COLO668 (cell line): ENCODE measurements around the gene QPCT.
"Not testable (repeated sequence)": the region's sequence is repeated elsewhere in the genome, so short reads cannot be mapped to it uniquely, and the experiment has no call there.

Experiments
- DNase-seq: peaks from one replicate; lab custom pipeline; 2025; ENCODE audit not compliant: unreplicated experiment; lab: John Stamatoyannopoulos, UW

QPCT gene

GRCh38 chr2:37357530-37357929, 13.1 kb downstream of the QPCT start:
- DNase-seq: no peak

- DNase-seq: no peak
Measured at GRCh38 chr2:37358466-37358865, 14.0 kb downstream of the QPCT start.

- no peak for DNase-seq
Measured at GRCh38 chr2:37361216-37361815, 16.9 kb downstream of the QPCT start.

GRCh38 chr2:37361994-37362698, 17.7 kb downstream of the QPCT start:
- no peak for DNase-seq

- DNase-seq: no peak
Measured at GRCh38 chr2:37364351-37364750, 19.9 kb downstream of the QPCT start.

- no peak for DNase-seq
Measured at GRCh38 chr2:37365669-37366068, 21.2 kb downstream of the QPCT start.

- DNase-seq: no peak
Measured at GRCh38 chr2:37366773-37367172, 22.3 kb downstream of the QPCT start.

GRCh38 chr2:37367310-37367709, 22.9 kb downstream of the QPCT start:
- no peak for DNase-seq

GRCh38 chr2:37367984-37368383, 23.6 kb downstream of the QPCT start:
- no peak for DNase-seq

- no peak for DNase-seq
Measured at GRCh38 chr2:37370666-37371065, 26.2 kb downstream of the QPCT start.

GRCh38 chr2:37372000-37372399, 27.6 kb downstream of the QPCT start:
- DNase-seq: no peak

- no peak for DNase-seq
Measured at GRCh38 chr2:37375741-37376288, 31.4 kb downstream of the QPCT start.

GRCh38 chr2:37376421-37377186, 32.2 kb downstream of the QPCT start:
- DNase-seq: no peak

- DNase-seq: no peak
Measured at GRCh38 chr2:37377187-37377532, 32.7 kb downstream of the QPCT start.

- no peak for DNase-seq
Measured at GRCh38 chr2:37378411-37378810, 34.0 kb downstream of the QPCT start.

GRCh38 chr2:37379881-37380296, 35.5 kb downstream of the QPCT start:
- DNase-seq: no peak

- DNase-seq: not testable (repeated sequence)
Measured at GRCh38 chr2:37380787-37381186, 36.4 kb downstream of the QPCT start.

GRCh38 chr2:37384261-37384660, 39.8 kb downstream of the QPCT start:
- not testable (repeated sequence) for DNase-seq

- no peak for DNase-seq
Measured at GRCh38 chr2:37387148-37387835, 42.9 kb downstream of the QPCT start.

GRCh38 chr2:37388074-37388473, 43.6 kb downstream of the QPCT start:
- no peak for DNase-seq

GRCh38 chr2:37389395-37389794, 45.0 kb downstream of the QPCT start:
- DNase-seq: no peak
